C4-2B (cell line): ENCODE data around the gene SPTLC1.

Source experiments
- CTCF ChIP-seq: fragments of 450-650 bp; conservative IDR thresholded peaks from 2 replicates; pipeline ENCODE4 v1.5.1; 2017; ENCODE audit warnings: mild to moderate bottlenecking
- ZFX ChIP-seq: fragments of 450-650 bp; IDR thresholded peaks from 2 replicates; pipeline ENCODE4 v1.6.1; 2017

DNA sequence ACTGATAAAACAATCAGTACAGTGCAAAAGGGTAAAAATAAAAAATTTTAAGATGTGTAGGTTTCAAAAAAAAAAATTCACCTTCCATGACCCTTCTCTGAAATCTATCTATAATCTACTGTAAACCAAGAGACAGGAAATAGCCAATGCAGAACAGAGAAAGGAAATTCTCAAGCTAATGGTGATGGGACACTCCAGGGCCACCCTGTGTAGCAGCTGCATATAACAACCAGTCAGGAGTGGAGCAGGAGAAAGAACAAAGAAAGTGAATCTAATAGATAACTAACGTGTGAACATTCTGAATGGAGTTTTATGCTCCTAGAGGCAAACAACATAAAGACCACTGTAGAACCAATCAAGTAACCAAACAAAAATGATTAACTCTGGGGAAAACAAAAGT is 16.6 kb downstream of the SPTLC1 start:
- no peak for TF ChIP-seq CTCF
- no peak for TF ChIP-seq ZFX
